Measurements from ENCODE around the gene SPSB4.

The SPSB4 gene

GRCh38 chr3:141123677-141124410 lies 72.7 kb downstream of the SPSB4 start:
- no peak for TF ChIP-seq CTCF (IDR thresholded peaks at IDR 0.05; ENCODE audit: low read depth, low read length)
- H3K4me3 ChIP-seq (ENCODE audit: low read depth, low read length): no peak overlapping the region

GRCh38 chr3:141124715-141125114 lies 73.6 kb downstream of the SPSB4 start:
- no peak for TF ChIP-seq CTCF (IDR thresholded peaks at IDR 0.05; ENCODE audit: low read depth, low read length)
- no peak overlapping the region for H3K4me3 ChIP-seq (ENCODE audit: low read depth, low read length)

- no peak overlapping the region for H3K4me3 ChIP-seq (ENCODE audit: low read depth, low read length)
- no peak for TF ChIP-seq CTCF (IDR thresholded peaks at IDR 0.05; ENCODE audit: low read depth, low read length)
These were observed 74.2 kb downstream of the SPSB4 start for GRCh38 chr3:141125351-141125750.

GRCh38 chr3:141126661-141127343 lies 75.7 kb downstream of the SPSB4 start:
- H3K4me3 ChIP-seq (ENCODE audit: low read depth, low read length): no peak overlapping the region
- TF ChIP-seq CTCF (IDR thresholded peaks at IDR 0.05; ENCODE audit: low read depth, low read length): no peak

- no peak for TF ChIP-seq CTCF (IDR thresholded peaks at IDR 0.05; ENCODE audit: low read depth, low read length)
- no peak overlapping the region for H3K4me3 ChIP-seq (ENCODE audit: low read depth, low read length)
These were observed 76.4 kb downstream of the SPSB4 start for GRCh38 chr3:141127344-141128125.

GRCh38 chr3:141128126-141128777 lies 77.1 kb downstream of the SPSB4 start:
- no peak for TF ChIP-seq CTCF (IDR thresholded peaks at IDR 0.05; ENCODE audit: low read depth, low read length)
- H3K4me3 ChIP-seq (ENCODE audit: low read depth, low read length): no peak overlapping the region

Measured in WI38 (cell line).